Endodermal cell (in vitro differentiated cells): ENCODE data around the gene CBX6. TPM values are rescaled to one million over a fixed set of nuclear protein-coding genes. Genes with fewer than 3 reads are reported as not detected.
A peak's percentile ranks its signal among the peaks of the same experiment; 100 is the strongest.

Experiments used
- DNase-seq: peaks from one replicate; pipeline ENCODE4 v3.0.0-alpha.2; 2017
- H3K27ac ChIP-seq: 2 replicates; pipeline ENCODE4 v1.5.1; 2013; ENCODE audit warnings: mild to moderate bottlenecking, low read depth, low read length, moderate library complexity
- H3K27me3 ChIP-seq: 2 replicates; pipeline ENCODE4 v1.6.1; 2013; ENCODE audit warnings: mild to moderate bottlenecking, low read length, moderate library complexity; ENCODE audit not compliant: insufficient read depth, control insufficient read depth, poor library complexity, severe bottlenecking
- H3K36me3 ChIP-seq: 2 replicates; pipeline ENCODE4 v1.7.0; 2013; ENCODE audit warnings: mild to moderate bottlenecking, low read length, moderate library complexity; ENCODE audit not compliant: control insufficient read depth, insufficient read depth
- H3K4me1 ChIP-seq: one replicate; pipeline ENCODE4 v1.7.0; 2013; ENCODE audit warnings: low read length; ENCODE audit not compliant: control insufficient read depth, insufficient read depth
- H3K4me3 ChIP-seq: 2 replicates; pipeline ENCODE4 v1.5.1; 2013; ENCODE audit warnings: mild to moderate bottlenecking, low read length, moderate library complexity
- H3K9ac ChIP-seq: 2 replicates; pipeline ENCODE4 v1.6.1; 2013; ENCODE audit warnings: mild to moderate bottlenecking, low read length, moderate library complexity; ENCODE audit not compliant: poor library complexity, severe bottlenecking; ENCODE audit errors: extremely low read depth
- H3K9me3 ChIP-seq: 2 replicates; pipeline ENCODE4 v1.6.1; 2013; ENCODE audit warnings: mild to moderate bottlenecking, low read length, moderate library complexity; ENCODE audit not compliant: control insufficient read depth
- H3K27ac Mint-ChIP-seq: 2 replicates; pipeline ENCODE4 v1.8.0; 2020; ENCODE audit warnings: mixed read lengths
- H3K27me3 Mint-ChIP-seq: 2 replicates; pipeline ENCODE4 v1.8.0; 2021; ENCODE audit warnings: mild to moderate bottlenecking, mixed read lengths; ENCODE audit not compliant: insufficient read depth
- H3K36me3 Mint-ChIP-seq: 2 replicates; pipeline ENCODE4 v1.8.0; 2020; ENCODE audit warnings: low read depth, mixed read lengths
- H3K4me1 Mint-ChIP-seq: 2 replicates; pipeline ENCODE4 v1.8.0; 2020; ENCODE audit warnings: mixed read lengths
- H3K4me3 Mint-ChIP-seq: 2 replicates; pipeline ENCODE4 v1.8.0; 2020; ENCODE audit warnings: mild to moderate bottlenecking, moderate library complexity, mixed read lengths
- H3K9me3 Mint-ChIP-seq: 2 replicates; pipeline ENCODE4 v1.8.0; 2020; ENCODE audit warnings: mild to moderate bottlenecking, mixed read lengths
- WGBS, 2 experiments: methylation state at CpG; one replicate each; pipeline versions ENCODE4 v1.1.5 to v1.1.7; 2013; ENCODE audit warnings: missing lambda C conversion rate in 2 of 2, mixed read lengths in 1 of 2; ENCODE audit not compliant: insufficient coverage in 1 of 2, insufficient read length in 1 of 2; 5-methylcytosine and 5-hydroxymethylcytosine counted together
- total RNA-seq, 2 donors: library from RNA; stranded (reverse); fragmentation: NEBNext Ultra II Directional in 1 of 2; extraction: Animal tissue kit (Norgen Biotek cat#: 25700) in 1 of 2; gene quantifications; 2 replicates in 1 of 2; 3 replicates in 1 of 2; pipeline ENCODE4 v1.2.1, GENCODE V29; 2021
- TF ChIP-seq, protein P1 (sequence below): fragments of 200-600 bp; sonication (generic); conservative IDR thresholded peaks from 2 replicates; pipeline ENCODE4 v1.5.0; 2021; ENCODE audit warnings: antibody characterized with exemption, mild to moderate bottlenecking

Gene CBX6
- total RNA-seq, 2 donors from 2014 or later = 12.8 to 28.2 TPM

DNA sequence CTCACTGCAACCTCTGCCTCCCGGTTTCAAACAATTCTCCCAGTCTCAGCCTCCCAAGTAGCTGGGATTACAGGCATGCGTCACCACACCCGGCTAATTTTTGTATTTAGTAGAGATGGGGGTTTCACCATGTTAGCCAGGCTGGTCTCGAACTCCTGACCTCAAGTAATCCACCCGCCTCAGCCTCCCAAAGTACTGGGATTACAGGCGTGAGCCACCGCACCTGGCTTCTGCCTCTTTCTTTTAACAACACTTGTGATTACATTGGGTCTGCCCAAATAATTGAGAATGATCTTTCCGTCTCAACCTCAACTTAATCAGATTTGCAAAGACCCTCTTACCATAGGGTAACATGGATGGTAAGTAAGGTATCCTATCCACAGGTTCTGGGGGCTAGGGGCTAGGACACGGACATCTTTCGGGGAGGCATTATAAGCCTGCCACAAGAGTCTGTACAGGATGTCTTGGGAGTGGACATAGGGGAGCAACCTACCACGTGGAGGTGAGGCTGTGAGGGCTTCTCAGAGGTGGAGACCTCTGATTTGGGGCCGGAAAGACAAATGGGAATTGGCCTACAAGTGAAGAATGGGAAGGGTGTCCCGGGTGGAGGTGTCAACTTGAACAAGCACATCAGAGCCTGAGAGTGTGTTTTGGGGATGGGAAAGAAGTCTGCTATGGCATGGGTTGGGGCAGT lies 2.7 kb upstream of the CBX6 start:
- Mint-ChIP-seq H3K27ac (no peak overlapping the region), H3K9me3 (peaks cover 3% of the 10 kb centered on the region)
- H3K9ac ChIP-seq = no peak overlapping the region

DNA sequence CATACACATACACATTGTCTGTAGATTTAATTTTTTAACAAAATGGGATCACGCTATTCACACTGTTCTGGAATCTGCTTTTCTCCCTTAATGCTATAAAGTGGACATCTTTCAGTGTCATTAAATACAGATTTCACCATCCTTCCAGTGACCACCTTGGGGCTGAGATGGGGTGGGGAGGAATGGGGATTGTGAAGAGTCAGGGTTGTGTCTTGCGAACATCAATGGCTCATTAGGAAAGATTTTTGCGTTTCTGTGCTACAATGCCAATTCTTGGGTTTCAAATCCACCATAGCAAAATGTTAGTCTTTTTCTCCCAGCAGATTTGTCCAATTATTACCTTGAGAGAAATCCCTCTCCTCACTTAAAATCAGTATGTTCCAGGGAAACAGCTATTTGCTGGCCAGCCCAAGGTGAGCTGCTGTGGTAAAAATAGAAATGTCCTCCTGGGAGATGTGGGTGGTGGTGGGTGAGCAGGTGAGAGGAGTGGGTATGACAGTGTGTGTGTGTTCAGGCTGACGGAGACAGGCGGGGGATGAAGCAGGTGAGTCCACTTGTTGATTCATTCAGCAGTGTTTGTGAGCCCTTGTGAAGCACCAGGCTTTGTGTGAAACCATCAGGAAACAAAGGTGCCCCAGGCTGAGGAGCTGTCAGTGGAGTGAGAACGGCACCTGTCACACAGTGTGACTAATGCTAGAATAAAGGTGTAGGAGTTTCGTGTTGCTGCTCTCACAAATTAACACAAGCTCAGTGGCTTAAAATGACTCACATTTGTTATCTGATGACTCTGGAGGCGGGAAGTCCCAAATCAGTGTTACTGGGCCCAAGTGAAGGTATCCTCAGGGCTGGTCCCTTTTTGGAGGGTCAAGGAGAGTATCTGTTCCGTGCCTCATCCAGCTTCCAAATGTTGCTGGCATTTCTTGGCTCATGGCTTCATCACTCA lies 1.7 kb upstream of the CBX6 start:
- no peak overlapping the region for H3K9ac ChIP-seq
- 80 to 85% methylated on average over 9 of the region's 9 CpGs for WGBS, 2 experiments
- peak overlapping the region; percentile 85 for H3K4me3 ChIP-seq
- H3K9me3 ChIP-seq = no peaks in the 10 kb centered on the region
- peaks cover 16% of the 10 kb centered on the region for H3K4me1 Mint-ChIP-seq
- H3K36me3 Mint-ChIP-seq = no peaks in the 10 kb centered on the region
- peaks cover 39% of the 10 kb centered on the region for H3K27me3 Mint-ChIP-seq
- TF ChIP-seq, protein P1, sequence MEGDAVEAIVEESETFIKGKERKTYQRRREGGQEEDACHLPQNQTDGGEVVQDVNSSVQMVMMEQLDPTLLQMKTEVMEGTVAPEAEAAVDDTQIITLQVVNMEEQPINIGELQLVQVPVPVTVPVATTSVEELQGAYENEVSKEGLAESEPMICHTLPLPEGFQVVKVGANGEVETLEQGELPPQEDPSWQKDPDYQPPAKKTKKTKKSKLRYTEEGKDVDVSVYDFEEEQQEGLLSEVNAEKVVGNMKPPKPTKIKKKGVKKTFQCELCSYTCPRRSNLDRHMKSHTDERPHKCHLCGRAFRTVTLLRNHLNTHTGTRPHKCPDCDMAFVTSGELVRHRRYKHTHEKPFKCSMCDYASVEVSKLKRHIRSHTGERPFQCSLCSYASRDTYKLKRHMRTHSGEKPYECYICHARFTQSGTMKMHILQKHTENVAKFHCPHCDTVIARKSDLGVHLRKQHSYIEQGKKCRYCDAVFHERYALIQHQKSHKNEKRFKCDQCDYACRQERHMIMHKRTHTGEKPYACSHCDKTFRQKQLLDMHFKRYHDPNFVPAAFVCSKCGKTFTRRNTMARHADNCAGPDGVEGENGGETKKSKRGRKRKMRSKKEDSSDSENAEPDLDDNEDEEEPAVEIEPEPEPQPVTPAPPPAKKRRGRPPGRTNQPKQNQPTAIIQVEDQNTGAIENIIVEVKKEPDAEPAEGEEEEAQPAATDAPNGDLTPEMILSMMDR = no peak
- peak overlapping the region; percentile 86 for H3K4me3 Mint-ChIP-seq
- peaks cover 3% of the 10 kb centered on the region for H3K9me3 Mint-ChIP-seq
- H3K4me1 ChIP-seq = peaks cover 6% of the 10 kb centered on the region
- H3K27me3 ChIP-seq = peaks cover 9% of the 10 kb centered on the region
- no peak overlapping the region for H3K27ac Mint-ChIP-seq
- no peak overlapping the region for H3K27ac ChIP-seq
- H3K36me3 ChIP-seq = peaks cover 7% of the 10 kb centered on the region
- peak; percentile 62 for DNase-seq

More for the DNA sequence above, 2.7 kb upstream of the CBX6 start:
- Mint-ChIP-seq H3K4me3 (no peak overlapping the region), H3K27me3 (peaks cover 41% of the 10 kb centered on the region), H3K36me3 (no peaks in the 10 kb centered on the region), H3K4me1 (peaks cover 16% of the 10 kb centered on the region)
- TF ChIP-seq, protein P1 = no peak
- Histone ChIP-seq H3K4me3 (no peak overlapping the region), H3K9me3 (no peaks in the 10 kb centered on the region), H3K27ac (no peak overlapping the region), H3K4me1 (peaks cover 6% of the 10 kb centered on the region), H3K36me3 (peaks cover 4% of the 10 kb centered on the region), H3K27me3 (peaks cover 16% of the 10 kb centered on the region)
- DNase-seq = no peak
- 93 to 94% methylated on average over 7 to 13 of the region's 13 CpGs for WGBS, 2 experiments

DNA sequence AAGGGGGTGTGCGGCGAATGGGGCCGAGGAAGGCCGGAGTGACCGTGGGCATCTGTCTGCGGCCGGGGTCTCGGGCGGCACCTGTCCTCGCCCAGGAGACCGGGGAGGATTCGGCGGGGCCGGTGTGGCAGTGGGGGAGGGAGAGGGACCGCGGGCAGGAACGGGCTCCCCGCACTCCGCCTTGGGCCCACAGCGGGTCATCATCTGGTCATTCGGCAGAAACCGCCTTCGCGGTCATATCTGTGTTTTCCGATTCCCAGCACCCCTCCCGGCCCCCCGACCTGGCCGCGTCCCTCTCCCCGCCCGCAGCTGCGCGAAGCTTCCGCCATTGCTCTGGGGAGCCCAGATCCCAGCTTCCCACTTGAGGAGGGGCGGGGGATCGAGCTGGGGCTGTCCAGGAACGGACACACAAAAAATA lies 824 bp upstream of the CBX6 start:
- Mint-ChIP-seq H3K36me3 (no peaks in the 10 kb centered on the region), H3K9me3 (peaks cover under 1% of the 10 kb centered on the region), H3K27me3 (peaks cover 40% of the 10 kb centered on the region), H3K4me1 (peaks cover 16% of the 10 kb centered on the region), H3K27ac (peak overlapping the region; percentile 96), H3K4me3 (peak overlapping the region; percentile 86)
- Histone ChIP-seq H3K27ac (peak overlapping the region; percentile 92), H3K27me3 (peaks cover 6% of the 10 kb centered on the region), H3K36me3 (peaks cover 16% of the 10 kb centered on the region), H3K9me3 (no peaks in the 10 kb centered on the region), H3K4me3 (peak overlapping the region; percentile 85), H3K4me1 (peaks cover 6% of the 10 kb centered on the region), H3K9ac (peak overlapping the region; percentile 71)
- peak; percentile 81 for DNase-seq
- 0 to 1% methylated on average over 9 to 37 of the region's 37 CpGs for WGBS, 2 experiments
- TF ChIP-seq, protein P1 = no peak
